Stimulated activated CD4-positive, alpha-beta T cell treated with anti-CD3 and anti-CD28 coated beads, TNF-alpha, amount 100 ng/mL, for 4 hours (primary cell): Measurements from ENCODE around the gene MRPL34.
A peak's percentile ranks its signal among the peaks of the same experiment; 100 is the strongest.

Source experiments
- DNase-seq, 3 experiments: peaks; one replicate each; pipeline ENCODE4 v3.0.0-alpha.2; 2020; ENCODE audit warnings: low read depth in 3 of 3

The MRPL34 gene

GRCh38 chr19:17327654-17328516, 22.2 kb downstream of the MRPL34 start:
- peak in 1 of 3 experiments; percentile 46 for DNase-seq

DNA sequence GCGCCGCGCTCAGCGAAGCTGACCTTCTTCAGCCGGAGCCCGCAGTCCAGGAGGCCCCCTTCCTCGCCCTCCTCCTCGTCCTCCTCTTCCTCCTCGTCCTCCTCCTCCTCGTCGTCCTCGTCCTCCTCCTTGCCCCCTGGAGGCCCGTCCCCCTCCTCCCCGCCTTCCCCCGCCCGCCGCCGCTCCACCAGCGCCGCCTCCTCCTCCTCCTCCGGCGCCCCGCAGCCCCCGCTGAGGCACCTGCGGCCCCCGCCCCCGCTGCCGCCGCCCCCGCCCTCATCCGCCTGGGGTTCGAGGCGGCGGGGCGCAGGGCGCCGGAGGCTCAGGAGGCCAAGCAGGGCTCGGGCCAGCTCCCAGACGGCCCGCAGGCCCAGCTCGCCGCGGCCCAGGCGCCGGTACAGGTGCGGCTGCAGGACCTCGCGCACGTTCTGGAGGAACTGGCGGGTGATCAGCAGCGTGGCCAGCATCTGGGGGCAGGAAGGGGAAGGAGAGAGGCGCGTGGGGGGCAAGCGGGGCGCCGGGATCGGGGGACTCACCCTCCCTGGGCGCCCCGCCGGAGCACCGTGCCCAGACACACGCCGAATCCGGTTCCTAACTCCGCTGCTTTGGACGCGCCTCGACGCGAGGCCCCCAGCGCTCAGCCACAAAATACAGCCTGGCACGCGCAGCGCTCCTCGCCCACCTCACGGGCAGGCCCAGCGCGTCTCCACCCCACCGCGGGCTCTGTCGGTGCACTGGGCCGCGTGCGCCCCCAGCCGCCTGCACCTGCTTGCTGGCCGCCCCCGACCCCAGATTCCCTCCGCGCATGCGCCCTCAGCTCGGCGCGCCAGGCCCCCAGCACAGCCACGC, 23.1 kb downstream of the MRPL34 start:
- peak in 1 of 3 experiments; percentile 38 for DNase-seq

DNA sequence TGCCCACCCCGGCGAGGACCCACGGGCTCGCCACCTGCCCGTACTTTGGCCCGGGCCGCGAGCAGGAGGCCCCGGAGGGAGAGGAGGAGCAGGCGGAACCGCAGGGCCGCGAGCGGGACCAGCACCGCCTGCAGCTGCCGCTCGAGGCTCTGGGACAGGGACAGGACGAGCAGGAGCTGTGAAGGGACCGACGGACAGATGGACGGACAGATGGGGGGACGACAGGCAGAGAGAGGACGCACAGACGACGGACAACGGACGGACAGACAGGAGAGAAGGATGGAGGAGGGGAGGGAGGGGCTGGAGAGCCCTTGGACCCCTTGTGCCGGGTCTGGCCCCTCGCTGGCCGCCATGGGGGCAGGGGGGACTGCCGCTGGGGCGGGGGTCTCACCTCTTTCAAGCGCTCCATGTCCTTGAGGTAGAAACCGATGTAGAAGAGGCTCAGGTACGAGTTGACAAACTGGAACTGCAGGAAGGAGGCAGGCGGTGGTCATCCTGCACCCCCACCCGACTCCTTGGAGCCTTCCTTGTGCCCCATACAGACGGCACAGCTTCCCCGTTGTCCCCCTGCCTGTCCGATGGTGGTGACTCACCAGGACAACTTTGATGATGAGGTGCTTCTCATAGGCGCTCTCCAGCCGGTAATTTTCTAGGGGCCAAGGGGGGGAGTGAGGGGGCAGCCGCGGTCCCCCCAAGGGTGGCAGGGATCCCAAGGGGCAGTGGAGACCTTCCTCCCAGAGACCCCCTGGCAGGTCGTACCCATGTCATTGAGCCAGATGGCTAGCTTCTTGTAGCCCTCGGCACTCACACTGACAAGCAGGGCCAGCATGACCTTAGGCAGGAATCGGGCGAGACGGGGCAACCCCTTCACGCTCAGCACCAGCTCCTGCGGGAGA, 23.9 kb downstream of the MRPL34 start:
- DNase-seq = no peak

DNA sequence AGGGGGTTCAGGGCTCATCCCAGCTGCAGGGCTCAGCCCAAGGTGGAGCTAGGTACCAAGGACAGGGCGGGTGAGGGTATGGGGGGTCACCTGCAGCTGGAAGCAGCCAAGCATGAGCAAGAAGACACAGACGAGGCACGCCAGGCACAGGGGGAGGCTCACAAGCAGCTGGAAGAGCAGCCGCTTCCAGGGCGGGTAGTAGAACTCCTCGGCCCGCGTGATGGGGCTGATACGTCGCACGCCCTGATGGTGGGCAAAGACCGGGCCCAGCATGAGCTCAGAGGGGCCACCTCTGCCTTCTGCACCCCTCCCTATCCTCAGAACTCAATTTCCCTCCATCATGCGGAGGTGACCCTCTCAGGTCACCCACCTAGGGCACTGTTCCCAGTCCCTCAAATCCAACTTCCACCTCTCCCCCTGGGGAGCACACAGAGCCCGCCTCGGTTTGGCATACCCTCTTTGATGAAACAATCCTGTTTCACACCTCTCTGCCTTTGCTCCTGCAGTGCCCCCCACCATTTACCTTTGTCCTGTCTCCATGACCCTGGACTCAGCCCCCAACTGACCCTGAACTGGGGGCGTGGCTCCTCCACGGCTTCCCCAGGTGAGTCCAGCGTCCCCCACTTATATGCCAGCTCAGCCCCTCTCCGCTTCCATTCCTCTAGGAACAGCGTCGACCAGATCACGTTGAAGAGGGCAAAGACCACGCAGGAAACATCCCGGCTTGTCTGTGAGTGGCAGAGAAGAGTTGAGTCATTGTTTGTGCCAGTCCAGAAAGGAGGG, 24.8 kb downstream of the MRPL34 start:
- no peak for DNase-seq

DNA sequence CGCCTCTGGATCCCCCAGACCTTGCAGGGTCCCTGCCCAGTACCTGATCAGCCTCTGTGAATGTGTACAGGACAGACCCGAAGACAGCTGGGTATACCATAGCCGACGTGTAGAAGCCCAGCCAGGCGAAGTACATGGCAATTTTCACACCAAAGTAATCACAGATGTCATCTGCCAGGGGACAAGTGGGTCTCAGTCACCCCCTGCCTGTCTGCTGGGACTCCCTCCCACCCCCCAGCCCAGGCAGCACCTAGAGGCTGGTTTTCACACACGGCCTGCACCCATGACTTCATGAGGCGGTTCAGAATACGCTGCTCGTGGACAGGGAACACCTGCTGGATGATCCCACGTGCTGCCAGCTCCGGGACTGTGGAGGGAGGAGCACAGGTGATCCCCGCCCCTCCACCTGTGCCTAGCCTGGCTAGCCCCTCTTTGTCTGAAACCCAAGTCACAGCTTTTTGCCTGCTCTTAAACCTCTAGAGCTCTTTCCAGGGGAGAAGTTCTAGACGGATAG, 25.4 kb downstream of the MRPL34 start:
- no peak for DNase-seq

DNA sequence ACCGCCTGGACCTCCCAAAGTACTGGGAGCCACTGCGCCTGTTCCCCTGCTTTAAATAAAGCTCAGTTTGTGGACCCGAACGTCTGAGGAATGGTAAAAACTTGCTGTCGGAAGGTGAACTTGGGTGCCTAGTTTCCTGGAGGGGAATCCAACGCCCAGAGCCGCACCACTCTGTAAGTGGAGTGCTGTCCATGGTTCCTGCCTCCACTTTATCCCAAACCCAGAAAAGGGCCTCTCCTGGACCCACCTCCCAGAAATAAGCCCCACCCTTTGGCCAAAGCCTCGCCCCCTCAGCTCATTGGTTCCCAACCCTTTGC, 26.6 kb downstream of the MRPL34 start:
- DNase-seq = no peak

DNA sequence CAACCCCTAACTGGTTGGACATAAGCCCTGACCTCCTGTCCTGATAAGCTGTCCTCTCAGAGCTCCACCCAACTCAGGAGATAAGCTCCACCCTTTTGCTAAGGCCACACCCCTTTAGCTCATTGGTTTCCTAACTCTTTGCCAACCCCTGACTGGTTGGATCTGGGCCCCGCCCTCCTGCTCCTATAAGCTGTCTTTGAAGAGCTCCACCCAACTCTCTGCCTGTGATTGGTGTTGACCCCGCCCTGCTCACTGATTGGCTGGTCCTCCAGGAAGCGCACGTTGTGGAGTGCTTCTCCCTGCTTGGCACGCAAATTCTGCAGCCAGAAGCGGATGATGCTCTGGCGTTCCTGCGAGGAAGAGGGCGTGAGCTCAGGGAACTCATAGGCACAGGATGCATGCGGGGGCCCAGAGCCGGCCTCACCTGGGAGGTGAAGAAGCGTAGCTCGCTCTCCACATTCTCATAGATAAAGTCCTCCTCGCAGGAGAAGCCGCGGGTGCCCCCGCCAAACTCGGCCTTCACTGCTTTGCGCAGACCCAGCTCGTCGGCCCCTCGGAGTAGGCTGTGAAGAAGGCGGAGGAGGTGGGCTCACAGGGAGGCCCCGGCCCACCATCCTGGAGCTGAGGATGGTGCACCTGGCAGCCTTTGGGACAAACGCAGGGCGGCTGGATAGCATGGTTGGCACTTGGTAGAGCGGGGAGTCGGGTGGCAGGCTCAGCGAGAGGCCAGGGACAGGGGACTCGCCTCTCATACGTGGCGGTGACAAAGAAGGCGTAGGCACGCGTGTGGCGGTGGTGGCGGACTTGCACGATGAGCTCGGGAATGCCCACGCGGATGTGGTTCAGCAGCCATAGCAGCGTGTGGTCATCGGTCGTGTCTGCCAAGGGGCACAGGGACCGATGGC, 27.3 kb downstream of the MRPL34 start:
- DNase-seq = no peak

DNA sequence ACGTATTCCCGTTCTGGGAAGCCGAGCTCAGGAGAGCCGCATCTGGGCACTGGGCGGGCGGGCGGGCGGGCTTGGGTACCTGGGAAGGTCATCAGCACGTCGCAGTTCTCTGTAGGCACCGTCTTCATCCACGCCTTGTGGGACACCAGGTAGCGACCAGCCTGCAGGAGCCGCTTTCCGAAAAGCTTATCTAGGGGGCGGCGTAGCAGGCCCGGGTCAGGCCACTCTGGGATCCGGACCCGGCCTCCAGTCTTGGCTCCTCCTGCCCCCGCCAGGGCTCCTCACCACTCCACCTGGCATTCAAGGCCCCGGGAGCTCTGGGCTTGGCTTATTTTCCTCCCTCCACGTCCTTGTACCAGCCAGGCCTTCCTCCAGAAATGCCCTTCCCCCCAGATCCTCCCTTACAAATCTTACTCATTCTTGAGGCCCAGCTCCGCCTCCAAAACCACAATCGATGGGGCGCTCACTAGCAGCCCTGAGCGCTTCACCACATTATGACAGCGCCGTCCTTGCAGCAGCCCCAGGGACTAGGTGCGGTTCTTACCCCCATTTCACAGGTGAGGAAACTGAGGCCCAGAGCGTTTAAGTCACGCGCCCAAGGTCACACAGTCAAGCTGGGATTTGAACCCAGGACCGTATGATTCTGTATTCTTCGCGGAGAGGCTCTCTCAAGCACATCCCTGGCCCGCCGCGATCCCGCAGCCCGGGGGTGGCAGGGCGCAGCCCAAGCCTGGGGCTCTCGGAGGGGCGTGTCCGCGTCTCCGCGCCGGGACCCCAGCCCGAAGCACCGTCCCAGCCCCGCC, 28.1 kb downstream of the MRPL34 start:
- peak; percentile 45 to 62 (median 61) for DNase-seq

- DNase-seq = peak; percentile 90 to 96 (median 94)
Observed at GRCh38 chr19:17334414-17335409, 29.0 kb downstream of the MRPL34 start, which contains the start of gene ANO8. ANO8 (minus strand) TSS chr19:17334855; CDS start chr19:17334670, 185 bp downstream.

DNA sequence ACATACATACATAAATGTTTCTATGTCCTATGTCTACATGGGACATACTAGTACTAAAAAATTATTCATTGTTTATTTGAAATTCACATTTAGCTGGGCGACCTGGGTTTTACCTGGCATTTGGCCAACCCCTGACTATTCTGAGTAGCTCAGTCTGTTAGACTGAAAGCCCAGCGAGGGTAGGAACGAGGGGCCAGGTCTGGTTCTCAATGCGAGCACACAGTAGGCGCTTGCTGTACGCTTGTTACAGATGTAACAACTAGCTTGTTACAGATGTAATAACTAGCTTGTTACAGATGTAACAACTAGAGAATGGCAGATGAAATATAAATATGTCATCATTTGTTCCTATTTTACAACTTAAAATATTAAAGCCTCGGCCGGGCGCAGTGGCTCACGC, 29.9 kb downstream of the MRPL34 start:
- DNase-seq = no peak

GRCh38 chr19:17336872-17337674, 31.4 kb downstream of the MRPL34 start, which contains the start of gene GTPBP3:
GTPBP3 (plus strand) TSS chr19:17337553; CDS start chr19:17337612, 59 bp downstream.
- DNase-seq = peak; percentile 92 to 94 (median 92)

- no peak for DNase-seq
Observed at GRCh38 chr19:17337675-17338432, 32.2 kb downstream of the MRPL34 start.

DNA sequence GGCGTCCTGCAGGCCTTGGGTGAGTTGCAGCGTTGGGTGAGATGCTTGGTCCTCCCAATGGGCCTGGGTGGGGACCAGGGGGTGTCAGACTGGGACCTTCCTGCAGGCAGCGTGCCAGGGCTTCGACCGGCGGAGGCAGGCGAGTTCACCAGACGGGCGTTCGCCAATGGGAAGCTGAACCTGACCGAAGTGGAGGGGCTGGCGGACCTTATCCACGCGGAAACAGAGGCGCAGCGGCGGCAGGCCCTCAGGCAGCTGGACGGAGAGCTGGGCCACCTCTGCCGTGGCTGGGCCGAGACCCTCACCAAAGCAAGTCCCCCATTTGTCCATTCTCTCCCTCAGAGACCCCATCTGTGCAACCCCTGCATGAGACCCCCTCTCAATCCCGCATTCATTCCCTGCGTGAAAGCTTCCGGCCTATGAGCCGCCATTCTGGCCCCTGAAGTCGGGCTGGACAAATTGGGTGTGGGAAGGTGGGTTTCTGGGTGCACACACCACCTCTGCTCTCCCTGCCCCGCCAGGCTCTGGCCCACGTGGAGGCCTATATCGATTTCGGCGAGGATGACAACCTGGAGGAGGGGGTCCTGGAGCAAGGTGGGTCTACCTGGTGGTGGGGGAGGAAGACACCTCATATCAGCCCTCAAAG, 32.9 kb downstream of the MRPL34 start:
- DNase-seq = no peak

DNA sequence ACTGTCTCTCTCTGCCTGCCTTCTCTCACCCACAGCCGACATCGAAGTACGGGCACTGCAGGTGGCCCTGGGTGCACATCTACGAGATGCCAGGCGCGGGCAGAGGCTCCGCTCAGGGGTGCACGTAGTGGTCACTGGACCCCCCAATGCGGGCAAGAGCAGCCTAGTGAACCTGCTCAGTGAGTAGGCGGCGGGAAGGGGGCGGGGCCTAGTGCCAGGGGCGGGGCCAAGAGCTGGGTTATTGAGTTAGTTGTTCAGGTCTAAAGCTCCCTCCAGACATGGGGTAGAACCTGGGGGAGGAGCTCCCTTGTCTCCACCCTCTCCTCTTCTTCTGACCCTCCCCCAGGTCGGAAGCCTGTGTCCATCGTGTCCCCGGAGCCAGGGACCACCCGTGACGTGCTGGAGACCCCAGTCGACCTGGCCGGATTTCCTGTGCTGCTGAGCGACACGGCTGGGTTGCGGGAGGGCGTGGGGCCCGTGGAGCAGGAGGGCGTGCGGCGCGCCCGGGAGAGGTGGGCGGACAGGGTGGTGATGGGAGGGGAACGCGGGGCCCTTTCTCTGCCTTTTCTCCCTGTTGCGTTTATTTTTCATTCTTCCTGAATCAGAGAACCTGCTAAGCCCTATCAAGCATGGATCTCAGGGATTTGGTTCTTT, 33.5 kb downstream of the MRPL34 start:
- peak in 1 of 3 experiments; percentile 36 for DNase-seq
